NCI-H1105 treated with DMSO at 0.1 percent for 48 hours (cell line): ENCODE results near the gene KLHL30.
"Not testable (repeated sequence)": the region's sequence is repeated elsewhere in the genome, so short reads cannot be mapped to it uniquely, and the experiment has no call there.

Experiments
- DNase-seq: peaks from one replicate; lab custom pipeline; 2025; lab: John Stamatoyannopoulos, UW

The KLHL30 gene

DNA sequence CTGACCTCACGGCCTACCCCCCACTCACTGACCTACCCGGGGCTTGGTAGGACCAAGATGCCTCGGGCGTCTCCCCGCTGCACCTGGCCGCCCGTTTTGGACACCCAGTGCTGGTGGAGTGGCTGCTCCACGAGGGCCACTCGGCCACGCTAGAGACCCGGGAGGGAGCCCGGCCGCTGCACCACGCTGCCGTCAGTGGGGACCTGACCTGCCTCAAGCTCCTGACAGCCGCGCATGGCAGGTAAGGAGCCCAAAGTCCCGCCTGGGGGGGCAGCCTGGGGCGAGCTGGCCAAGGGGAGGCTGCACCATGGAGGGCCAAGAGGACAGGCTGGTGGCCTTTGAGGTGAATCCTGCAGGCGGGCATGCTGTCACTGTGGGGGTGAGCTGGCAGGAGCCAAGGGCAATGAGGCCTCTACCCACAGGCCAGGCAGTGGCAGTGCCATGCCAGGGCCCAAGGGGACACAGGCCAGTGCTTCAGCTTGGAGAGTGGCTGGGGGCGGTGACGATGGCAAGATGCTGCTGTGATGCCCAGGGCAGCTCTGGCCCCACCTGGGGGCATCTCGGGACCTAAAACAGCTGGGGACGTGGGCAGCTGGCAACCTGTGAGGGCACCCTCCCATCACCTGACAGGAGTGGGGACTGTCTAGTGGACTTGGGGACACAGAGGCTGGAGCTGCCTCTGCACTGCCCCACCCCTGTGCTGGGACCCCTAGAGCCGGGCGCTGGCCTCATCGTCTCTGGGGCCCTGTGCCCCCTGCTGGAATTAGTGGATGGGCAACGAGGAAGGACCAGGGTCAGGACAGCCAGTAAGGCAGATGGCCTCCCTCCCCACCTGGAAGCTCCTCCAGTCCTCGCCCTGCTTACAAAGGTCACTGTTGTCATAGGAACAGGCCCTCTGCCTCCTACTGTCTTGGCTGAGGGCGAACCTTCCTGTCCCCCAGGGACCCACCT lies 36.3 kb upstream of the KLHL30 start:
- DNase-seq: no peak

- no peak for DNase-seq
Measured at GRCh38 chr2:238102865-238103264, 35.6 kb upstream of the KLHL30 start.

DNA sequence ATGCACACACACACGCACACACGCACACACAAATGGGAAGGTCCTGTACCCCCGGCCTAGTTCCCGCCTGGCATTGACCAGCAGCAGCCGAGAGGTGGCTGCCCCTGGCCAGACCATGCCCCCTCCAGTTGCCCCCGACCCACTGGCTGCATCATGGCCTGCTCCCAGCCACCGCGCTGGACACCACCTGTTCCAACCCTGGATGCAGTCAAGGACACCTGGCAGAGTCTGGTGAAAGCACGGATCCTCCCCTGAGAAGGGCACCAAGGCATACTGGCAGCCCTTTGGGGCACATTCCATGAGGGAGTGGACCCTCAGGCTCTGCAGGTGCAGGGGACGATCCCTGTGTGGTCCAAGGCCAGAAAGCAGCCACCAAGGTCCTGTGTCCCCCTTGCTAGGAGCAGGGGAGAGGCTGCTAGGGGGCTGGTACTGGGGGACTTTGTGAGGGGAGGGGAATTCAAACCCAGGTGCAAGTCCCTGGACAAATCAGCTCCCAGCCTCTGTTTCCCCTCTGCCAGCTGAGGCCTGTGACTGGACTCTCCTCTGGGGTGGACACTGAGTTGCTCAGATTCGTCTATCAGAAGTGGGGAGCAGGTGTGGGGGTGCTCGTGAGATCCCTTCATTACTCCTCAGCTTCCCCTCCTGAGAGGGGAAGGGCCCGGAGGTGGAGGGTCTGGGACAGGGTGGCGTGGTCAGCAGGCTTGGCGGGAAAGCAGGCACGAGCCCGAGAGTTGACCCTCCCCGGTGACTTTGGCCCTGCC lies 34.8 kb upstream of the KLHL30 start:
- DNase-seq: no peak

DNA sequence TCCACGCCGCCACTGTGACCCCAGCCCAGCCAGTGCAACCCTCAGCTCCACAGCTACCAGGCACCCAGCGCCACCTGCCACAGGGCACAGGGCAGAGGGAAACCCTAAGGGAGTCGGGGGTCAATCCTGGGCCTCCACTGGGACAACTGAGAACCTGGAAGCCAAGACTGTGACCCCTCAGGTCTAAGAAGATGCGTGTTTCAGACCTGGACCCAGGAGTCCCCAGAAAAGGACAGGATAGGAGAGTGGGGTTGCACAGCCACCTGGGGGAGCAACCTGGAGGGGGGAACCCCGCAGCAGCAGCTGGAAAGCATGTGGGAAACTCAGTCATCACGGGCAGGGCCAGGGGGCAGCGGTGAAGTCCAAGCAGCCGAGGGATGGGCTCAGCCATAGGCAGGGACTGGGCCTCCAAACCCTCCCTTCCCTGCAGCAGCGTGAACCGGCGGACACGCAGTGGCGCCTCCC lies 34.2 kb upstream of the KLHL30 start:
- no peak for DNase-seq

GRCh38 chr2:238104691-238105371 lies 33.6 kb upstream of the KLHL30 start:
- no peak for DNase-seq

DNA sequence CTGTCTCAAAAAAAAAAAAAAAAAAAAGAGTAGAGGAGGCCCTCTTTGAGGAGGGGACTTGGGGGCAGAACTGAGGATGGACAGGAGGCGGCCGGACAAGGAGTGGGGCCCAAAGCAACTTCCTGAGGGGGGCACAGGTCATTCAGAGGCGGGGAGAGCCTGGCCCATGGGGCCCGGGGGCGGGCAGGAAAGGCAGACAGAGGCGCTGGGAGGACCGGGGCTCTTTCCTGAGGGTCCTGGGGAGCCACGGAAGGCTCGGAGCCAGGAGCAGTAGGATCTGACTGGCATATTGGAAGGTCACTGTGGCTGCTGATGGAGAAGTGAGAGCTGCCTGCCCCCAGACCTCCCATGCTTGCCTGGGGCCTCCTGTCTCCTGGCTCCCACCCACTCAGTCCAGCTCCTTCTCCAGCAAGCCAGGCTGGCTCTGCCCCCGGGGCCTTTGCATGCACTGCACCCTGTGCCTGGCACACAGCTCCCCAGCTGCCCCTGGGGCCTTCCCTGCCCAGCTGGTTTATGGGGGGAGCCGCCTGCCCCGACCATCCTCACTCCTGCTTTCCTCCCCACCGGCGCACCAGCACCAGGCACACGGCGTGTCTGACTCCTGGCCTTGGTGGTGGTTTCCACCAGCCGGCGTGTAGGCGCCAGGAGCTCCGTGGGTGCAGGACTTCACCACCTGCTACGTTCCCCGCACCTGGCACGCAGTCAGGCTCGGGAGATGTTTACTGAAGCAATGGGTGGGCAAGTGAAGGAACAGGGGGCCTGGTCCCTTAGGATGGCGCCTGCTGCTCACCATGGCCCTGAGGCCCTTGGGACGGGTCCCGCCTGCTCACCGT lies 32.7 kb upstream of the KLHL30 start:
- no peak for DNase-seq

DNA sequence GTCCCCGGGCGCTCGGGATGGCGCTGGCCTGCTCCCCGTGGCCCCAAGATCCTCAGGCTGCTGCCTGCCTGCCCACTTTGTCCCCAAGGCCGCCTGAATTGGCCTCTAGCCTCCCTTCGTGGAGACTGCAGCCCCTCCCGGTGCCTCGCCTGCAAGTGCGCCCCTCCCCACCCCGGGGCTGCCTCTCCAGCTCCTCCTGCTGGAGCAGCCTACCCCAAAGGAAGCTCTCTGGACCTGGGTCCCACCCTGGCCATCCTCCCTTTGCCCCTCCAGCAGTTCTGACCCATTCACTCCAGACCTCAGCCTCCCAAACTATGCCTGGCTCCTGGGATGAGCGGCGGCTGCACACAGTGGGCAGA lies 32.1 kb upstream of the KLHL30 start:
- DNase-seq: no peak

GRCh38 chr2:238106698-238107524 lies 31.6 kb upstream of the KLHL30 start:
- no peak for DNase-seq

DNA sequence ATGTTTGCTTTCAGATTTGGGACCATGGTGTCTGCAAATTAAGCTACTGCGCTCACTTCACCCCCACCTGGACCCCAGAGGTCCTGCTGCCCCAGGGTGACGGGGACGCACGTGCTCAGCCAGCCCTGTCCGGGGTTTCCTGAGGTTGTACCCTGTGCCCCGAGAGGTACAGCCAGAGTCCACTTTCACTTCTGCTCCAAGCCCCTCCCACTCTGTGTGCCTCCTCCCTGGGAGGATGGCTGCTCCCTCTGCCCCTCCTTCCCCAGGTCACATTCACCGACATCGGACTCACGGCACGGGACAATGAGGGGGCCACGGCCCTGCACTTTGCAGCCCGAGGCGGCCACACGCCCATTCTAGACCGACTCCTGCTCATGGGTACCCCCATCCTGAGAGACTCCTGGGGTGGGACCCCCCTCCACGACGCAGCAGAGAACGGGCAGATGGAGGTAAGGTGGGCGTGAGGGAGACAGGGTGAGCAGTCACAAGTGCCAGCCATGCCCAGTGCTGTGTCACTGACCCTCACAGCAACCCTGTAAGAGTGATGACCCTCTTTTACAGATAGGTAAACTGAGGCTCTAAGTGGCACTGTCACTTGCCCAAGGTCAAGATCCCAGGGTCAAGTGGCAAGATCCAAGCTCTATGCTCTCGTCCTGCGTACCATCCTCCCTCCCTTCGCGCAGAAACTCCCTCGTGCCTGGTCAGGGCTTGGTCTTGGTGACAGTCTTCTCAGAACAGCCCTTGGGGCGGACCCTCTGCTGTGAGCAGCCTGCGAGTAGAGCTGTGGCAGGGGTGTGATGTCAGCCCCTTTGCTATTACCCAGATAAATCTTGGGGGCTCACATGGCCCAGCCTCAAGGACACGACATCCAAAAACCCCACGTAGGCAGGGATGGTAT lies 30.7 kb upstream of the KLHL30 start:
- DNase-seq: no peak

DNA sequence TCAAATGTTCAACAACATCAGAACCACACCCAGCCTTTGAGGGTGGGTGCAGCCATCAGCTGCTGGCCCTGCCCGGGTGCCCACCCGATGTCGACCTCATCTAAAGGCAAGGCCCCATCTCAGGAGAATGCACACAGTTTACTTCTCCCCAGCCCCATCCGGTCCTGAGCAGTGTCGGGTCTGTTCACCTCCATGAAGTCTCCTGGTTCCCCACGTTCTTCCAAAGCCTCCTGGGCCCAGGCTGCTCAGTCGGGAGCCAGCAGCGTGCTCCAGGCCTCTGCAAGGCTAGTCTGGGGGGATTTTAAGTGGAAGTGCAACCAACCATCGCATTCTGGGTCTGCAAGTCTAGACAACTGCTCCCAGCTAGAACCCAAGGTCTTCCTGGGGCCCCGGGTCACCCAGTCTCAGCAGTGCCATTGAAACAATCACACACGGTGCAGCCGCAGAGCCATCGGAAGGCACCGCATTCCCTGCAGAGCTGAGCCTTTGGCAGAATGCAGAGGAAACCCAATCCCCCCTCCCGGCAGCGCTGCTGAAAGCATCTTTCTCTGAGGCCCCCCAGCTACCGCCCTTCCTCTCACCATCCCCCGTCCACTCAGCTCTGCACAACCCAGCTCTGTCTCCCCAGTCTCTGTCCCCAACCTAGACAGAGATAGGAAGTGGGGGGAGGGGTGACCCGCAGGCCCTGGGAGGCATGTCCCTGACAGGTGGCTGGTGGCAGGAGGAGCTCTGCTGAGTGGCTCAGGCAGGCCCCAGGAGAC lies 29.9 kb upstream of the KLHL30 start:
- DNase-seq: peak; percentile 38

DNA sequence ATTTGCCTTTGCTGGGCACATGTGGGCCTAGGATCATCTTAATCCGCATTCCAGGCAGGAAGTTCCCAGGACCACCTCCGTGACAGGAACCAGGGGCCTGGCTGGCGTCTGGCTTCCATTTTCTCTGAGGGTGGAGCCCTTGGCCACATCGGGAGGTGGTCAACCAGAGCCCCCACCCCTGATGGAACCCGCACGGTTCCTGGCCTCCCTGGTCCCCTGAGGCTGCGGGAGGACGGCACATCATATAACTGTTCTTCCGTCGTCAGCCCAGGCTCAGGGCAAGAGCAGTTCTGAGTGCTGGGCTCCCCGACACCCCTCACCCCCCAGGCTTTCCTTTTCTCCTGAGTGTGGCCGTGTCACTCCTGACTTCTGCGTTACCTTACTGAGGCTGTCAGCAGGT lies 24.9 kb upstream of the KLHL30 start:
- DNase-seq: no peak

DNA sequence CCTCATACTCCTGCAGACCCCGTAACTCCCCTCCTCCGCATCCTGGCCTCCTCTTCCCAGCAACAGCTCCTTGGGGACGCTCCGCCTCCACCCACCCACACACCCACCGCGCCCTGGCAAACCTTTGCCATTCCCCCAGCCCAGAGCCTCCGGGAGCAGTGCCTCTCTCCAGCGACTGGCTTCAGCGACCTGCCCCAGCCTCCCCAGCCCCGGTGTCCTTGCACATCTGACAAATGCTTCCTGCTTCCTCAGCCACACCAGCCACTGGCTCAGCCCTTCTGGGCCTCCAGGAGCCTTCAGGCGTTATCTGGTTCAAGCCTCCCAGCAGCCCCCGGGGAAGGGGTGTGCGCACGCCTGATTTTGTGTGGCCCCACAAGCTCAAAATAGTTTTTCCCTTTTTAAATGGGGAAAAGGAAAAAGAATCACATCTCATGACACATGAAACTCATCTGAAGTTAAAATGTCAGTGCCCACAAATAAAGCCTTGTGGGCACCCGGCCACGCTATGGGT lies 24.1 kb upstream of the KLHL30 start:
- DNase-seq: no peak

DNA sequence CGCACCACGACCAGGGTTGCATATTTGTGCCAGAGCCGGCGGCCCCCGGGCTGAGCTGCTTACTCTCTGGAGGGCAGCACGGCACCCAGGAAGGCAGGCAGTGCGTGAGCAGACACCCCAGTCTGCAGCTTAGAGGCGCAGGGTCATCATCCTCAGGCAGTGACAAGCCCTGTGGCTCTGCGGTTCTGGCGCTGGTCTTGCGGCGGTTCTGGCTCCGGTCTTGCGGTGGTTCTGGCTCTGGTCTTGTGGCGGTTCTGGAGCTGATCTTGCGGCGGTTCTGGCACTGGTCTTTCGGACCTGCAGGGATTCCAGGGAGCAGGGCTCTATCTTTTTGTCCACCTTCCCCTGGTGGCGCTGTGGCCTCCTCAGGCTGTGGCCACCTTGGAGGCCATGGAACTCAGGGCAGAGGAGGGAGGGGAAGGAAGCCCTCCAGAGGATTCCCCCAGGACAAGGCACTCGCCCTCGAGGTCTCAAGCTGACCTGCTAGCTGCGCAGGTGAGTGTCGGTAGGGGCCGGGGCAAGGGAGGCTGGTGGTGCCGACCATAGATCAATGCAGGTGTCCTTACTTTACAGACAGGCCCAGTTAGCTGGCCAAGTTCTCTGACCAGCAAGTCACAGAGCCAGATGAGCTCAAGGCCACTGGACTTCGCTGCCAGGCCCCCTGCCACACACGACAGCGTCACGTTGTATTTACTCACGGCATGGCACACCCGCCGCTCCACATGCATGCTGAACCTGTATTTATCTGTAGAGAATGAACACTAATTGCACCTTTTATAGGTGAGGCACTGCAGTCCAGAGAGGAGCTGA lies 23.4 kb upstream of the KLHL30 start:
- no peak for DNase-seq

DNA sequence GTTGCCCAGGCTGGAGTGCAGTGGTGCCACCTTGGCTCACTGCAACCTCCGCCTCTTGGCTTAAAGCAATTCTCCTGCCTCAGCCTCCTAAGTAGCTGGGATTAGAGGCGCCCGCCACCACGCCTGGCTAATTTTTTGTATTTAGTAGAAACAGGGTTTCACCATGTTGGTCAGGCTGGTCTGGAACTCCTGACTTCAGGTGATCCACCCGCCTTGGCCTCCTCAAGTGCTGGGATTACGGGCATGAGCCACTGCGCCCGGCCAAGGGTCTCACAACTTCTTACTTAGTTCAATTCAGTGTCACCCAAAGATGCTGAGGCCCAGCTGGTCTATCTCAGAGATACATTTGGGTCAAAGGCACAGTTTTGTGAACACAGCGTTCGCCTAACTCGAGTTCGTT lies 22.8 kb upstream of the KLHL30 start:
- DNase-seq: not testable (repeated sequence)

- no peak for DNase-seq
Measured at GRCh38 chr2:238116298-238117198, 21.9 kb upstream of the KLHL30 start.

GRCh38 chr2:238117199-238118154 lies 21.0 kb upstream of the KLHL30 start:
- DNase-seq: no peak
